H1 (cell line): ENCODE results near the gene ECEL1.

Experiments
- CHD1 ChIP-seq: IDR thresholded peaks from 2 replicates; pipeline ENCODE4 v1.6.1; 2012; ENCODE audit warnings: low read depth, low read length, improper control_type of control experiment
- JUN ChIP-seq: IDR thresholded peaks from 2 replicates; pipeline ENCODE4 v1.6.1; 2011; ENCODE audit warnings: low read depth, mild to moderate bottlenecking, improper control_type of control experiment, low read length
- JUND ChIP-seq: IDR thresholded peaks from 2 replicates; pipeline ENCODE4 v1.6.1; 2011; ENCODE audit warnings: mild to moderate bottlenecking, improper control_type of control experiment, low read length
- POLR2A ChIP-seq, 2 experiments: IDR thresholded peaks; 1 replicate in 1 of 2; 2 replicates in 1 of 2; pipeline ENCODE4 v1.6.1; 2011; ENCODE audit warnings: low read depth in 2 of 2, low read length in 2 of 2, mild to moderate bottlenecking in 2 of 2; ENCODE audit errors: control extremely low read depth in 1 of 2
- POLR2AphosphoS5 ChIP-seq: IDR thresholded peaks from 2 replicates; pipeline ENCODE4 v1.6.1; 2011; ENCODE audit warnings: low read depth, low read length
- TF ChIP-seq, protein P1 (sequence below), 3 experiments: IDR thresholded peaks; 1 replicate in 2 of 3; 2 replicates in 1 of 3; pipeline versions ENCODE4 v1.5.1 to v1.6.1; 2011; ENCODE audit warnings: low read length in 3 of 3, mild to moderate bottlenecking in 3 of 3, inconsistent platforms in 2 of 3, low read depth in 1 of 3, moderate library complexity in 1 of 3; ENCODE audit not compliant: insufficient read depth in 1 of 3; ENCODE audit errors: control extremely low read depth in 1 of 3

GRCh38 chr2:232480201-232481190 lies 7.1 kb downstream of the ECEL1 start:
- no peak for TF ChIP-seq JUN
- TF ChIP-seq, protein P1, sequence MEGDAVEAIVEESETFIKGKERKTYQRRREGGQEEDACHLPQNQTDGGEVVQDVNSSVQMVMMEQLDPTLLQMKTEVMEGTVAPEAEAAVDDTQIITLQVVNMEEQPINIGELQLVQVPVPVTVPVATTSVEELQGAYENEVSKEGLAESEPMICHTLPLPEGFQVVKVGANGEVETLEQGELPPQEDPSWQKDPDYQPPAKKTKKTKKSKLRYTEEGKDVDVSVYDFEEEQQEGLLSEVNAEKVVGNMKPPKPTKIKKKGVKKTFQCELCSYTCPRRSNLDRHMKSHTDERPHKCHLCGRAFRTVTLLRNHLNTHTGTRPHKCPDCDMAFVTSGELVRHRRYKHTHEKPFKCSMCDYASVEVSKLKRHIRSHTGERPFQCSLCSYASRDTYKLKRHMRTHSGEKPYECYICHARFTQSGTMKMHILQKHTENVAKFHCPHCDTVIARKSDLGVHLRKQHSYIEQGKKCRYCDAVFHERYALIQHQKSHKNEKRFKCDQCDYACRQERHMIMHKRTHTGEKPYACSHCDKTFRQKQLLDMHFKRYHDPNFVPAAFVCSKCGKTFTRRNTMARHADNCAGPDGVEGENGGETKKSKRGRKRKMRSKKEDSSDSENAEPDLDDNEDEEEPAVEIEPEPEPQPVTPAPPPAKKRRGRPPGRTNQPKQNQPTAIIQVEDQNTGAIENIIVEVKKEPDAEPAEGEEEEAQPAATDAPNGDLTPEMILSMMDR (IDR thresholded peaks at IDR 0.05; ENCODE audit: control extremely low read depth in 1 of 3, insufficient read depth in 1 of 3, low read depth in 1 of 3, low read length in 3 of 3) = no peak
- TF ChIP-seq POLR2AphosphoS5 = no peak
- no peak for TF ChIP-seq POLR2A (IDR thresholded peaks at IDR 0.05; ENCODE audit: control extremely low read depth in 1 of 2, low read depth in 2 of 2, low read length in 2 of 2)
- TF ChIP-seq JUND = no peak
- no peak for TF ChIP-seq CHD1
